Kidney (tissue), 14 donors: Measurements from ENCODE around the gene CERK. TPM values are rescaled to one million over a fixed set of nuclear protein-coding genes. Genes with fewer than 3 reads are reported as not detected.
A peak's percentile ranks its signal among the peaks of the same experiment; 100 is the strongest.

Experiments used
- DNase-seq, 5 donors: peaks; one replicate each; pipeline ENCODE4 v3.0.0-alpha.2; 2013 to 2020
- FAIRE-seq: peaks from 2 replicates; lab custom pipeline; 2012; peaks lifted over from hg19 to GRCh38; lab: Jason Lieb, UNC
- H3K27ac ChIP-seq, 2 donors: one replicate each; pipeline ENCODE4 v1.7.0; 2013; ENCODE audit warnings: low read depth in 2 of 2, low read length in 2 of 2, inconsistent platforms in 1 of 2
- H3K27me3 ChIP-seq: one replicate; pipeline ENCODE4 v1.7.1; 2013; ENCODE audit warnings: low read length, inconsistent platforms; ENCODE audit not compliant: control insufficient read depth, insufficient read depth
- H3K36me3 ChIP-seq, 3 donors: one replicate each; pipeline versions ENCODE4 v1.7.0 to v1.7.1; 2013; ENCODE audit warnings: low read length in 3 of 3, control low read depth in 1 of 3, inconsistent platforms in 1 of 3; ENCODE audit not compliant: insufficient read depth in 3 of 3, control insufficient read depth in 2 of 3
- H3K4me1 ChIP-seq, 3 donors: one replicate each; pipeline versions ENCODE4 v1.7.0 to v1.7.1; 2013; ENCODE audit warnings: low read length in 3 of 3, inconsistent platforms in 1 of 3, low read depth in 1 of 3; ENCODE audit not compliant: control insufficient read depth in 2 of 3, insufficient read depth in 2 of 3
- H3K4me3 ChIP-seq, 3 donors: one replicate each; pipeline versions ENCODE4 v1.7.0 to v1.8.1; 2013; ENCODE audit warnings: low read length in 3 of 3, control low read depth in 1 of 3, inconsistent platforms in 1 of 3
- H3K9ac ChIP-seq, 3 donors: one replicate each; pipeline versions ENCODE4 v1.7.0 to v1.7.1; 2013; ENCODE audit warnings: low read length in 3 of 3, control low read depth in 1 of 3, inconsistent platforms in 1 of 3
- H3K9me3 ChIP-seq, 3 donors: one replicate each; pipeline versions ENCODE4 v1.7.0 to v1.7.1; 2013; ENCODE audit warnings: low read length in 3 of 3, control low read depth in 1 of 3, inconsistent platforms in 1 of 3; ENCODE audit not compliant: control insufficient read depth in 2 of 3, insufficient read depth in 1 of 3
- intact Hi-C: fragments of 100-400 bp; cut with DNase I; formaldehyde crosslinking; loops from one replicate; pipeline ENCODE4 v1.11.1; 2022
- polyA plus RNA-seq: library from polyadenylated mRNA; stranded (reverse); fragments of 350-450 nt; fragmentation: Illumina TruSeq; extraction: RNeasy Lipid Tissue Mini Kit (QIAGEN cat#74804); gene quantifications from one replicate; pipeline ENCODE4 v1.2.3, GENCODE V29; 2014; ENCODE audit warnings: low read depth, low replicate concordance; ENCODE audit not compliant: insufficient read depth
- total RNA-seq: library from RNA; stranded (reverse); fragmentation: NEBNext Ultra II Directional; extraction: Animal tissue kit (Norgen Biotek cat#: 25700); gene quantifications from one replicate; pipeline ENCODE4 v1.2.1, GENCODE V29; 2021
- TF ChIP-seq, protein P1 (sequence below): IDR thresholded peaks from 3 replicates; pipeline ENCODE4 v1.5.1; 2012; ENCODE audit warnings: mild to moderate bottlenecking, moderate library complexity, borderline replicate concordance; ENCODE audit not compliant: insufficient read depth; ENCODE audit errors: extremely low read depth
- donor health status: control.
- donor health status: control.
- donor health status: control.
- donor health status: control.
- donor health status: control.
- donor health status: DM: yes; HTN: yes; CAD: no.
- donor health status: Normal renal cell carcinoma (clear cell type).

CERK gene
- total and polyA plus RNA-seq, 2 donors from 2014 or later, result 21.6 to 28.2 TPM

GRCh38 chr22:46723882-46724281 lies 14.2 kb downstream of the CERK start:
- H3K9ac ChIP-seq, result no peak overlapping the region
- intact Hi-C loops, result no loop called here
- H3K9me3 ChIP-seq, result no peaks in the 10 kb centered on the region
- TF ChIP-seq, protein P1, sequence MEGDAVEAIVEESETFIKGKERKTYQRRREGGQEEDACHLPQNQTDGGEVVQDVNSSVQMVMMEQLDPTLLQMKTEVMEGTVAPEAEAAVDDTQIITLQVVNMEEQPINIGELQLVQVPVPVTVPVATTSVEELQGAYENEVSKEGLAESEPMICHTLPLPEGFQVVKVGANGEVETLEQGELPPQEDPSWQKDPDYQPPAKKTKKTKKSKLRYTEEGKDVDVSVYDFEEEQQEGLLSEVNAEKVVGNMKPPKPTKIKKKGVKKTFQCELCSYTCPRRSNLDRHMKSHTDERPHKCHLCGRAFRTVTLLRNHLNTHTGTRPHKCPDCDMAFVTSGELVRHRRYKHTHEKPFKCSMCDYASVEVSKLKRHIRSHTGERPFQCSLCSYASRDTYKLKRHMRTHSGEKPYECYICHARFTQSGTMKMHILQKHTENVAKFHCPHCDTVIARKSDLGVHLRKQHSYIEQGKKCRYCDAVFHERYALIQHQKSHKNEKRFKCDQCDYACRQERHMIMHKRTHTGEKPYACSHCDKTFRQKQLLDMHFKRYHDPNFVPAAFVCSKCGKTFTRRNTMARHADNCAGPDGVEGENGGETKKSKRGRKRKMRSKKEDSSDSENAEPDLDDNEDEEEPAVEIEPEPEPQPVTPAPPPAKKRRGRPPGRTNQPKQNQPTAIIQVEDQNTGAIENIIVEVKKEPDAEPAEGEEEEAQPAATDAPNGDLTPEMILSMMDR, result no peak
- no peaks in the 10 kb centered on the region for H3K27me3 ChIP-seq
- no peak for DNase-seq
- FAIRE-seq, result no peak
- H3K4me3 ChIP-seq, result no peak overlapping the region
- peaks cover 6 to 14% (median 11%) of the 10 kb centered on the region in 3 donors for H3K36me3 ChIP-seq
- H3K27ac ChIP-seq, result no peak overlapping the region
- H3K4me1 ChIP-seq, result peaks cover 0 to 25% (median 16%) of the 10 kb centered on the region in 3 donors

DNA sequence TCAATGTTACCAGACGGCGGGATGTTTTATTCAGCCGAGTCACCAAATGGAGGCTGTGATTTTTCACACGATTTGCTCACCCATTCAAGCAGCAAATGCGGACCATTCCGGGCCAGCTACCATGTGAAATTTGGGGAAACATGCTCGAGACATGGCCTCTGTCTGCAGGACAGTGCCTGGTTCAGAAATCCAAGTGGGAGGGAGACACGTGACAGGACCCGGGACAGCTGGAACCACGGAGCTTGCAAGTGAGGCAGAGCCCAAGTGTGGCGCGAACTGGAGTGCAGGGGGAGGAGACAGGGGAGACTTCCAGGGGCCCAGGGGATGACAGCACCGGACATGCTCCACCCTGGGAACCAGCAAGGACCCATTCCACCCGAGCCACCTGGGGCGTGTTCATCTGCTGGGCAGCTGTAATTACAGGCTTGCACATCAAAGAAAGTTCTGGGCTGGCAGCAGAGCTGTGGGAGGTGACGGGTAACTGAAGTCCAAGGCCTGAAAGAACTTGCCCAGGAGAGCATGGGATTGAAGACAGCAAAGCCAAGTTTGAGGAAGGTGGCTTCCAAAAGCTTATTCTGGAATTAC lies 16.5 kb downstream of the CERK start:
- peaks cover 0 to 8% (median 6%) of the 10 kb centered on the region in 3 donors for H3K4me1 ChIP-seq
- H3K4me3 ChIP-seq, result no peak overlapping the region
- no peaks in the 10 kb centered on the region for H3K27me3 ChIP-seq
- H3K27ac ChIP-seq, result no peak overlapping the region
- no peaks in the 10 kb centered on the region for H3K9me3 ChIP-seq
- intact Hi-C loops, result no loop called here
- DNase-seq, result peak in 3 of 5 donors; percentile 51 to 68 (median 67)
- no peak overlapping the region for H3K9ac ChIP-seq
- no peak for FAIRE-seq
- peaks cover 11 to 27% (median 21%) of the 10 kb centered on the region in 3 donors for H3K36me3 ChIP-seq
- TF ChIP-seq, protein P1, result no peak

DNA sequence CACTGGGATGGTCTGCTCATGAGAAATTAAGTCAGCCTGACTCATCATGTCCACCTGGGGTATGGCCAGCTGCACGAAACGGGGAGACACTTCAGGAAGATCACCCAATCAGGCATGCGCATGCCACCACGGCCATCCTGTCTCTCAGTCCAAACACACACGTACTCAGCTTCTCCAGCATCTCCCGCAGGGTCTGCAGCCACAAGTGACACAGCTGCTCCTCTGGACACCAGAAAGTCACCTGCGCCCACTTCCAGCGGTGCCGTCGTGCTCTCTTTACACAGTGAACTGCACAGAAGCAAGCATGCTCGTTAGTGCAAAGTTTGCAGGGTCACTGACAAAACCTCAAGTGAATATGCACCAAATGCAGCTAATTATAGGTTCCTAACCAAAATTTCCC lies 18.1 kb downstream of the CERK start:
- TF ChIP-seq, protein P1, result no peak
- DNase-seq, result no peak
- H3K36me3 ChIP-seq, result peaks cover 11 to 27% (median 21%) of the 10 kb centered on the region in 3 donors
- H3K4me1 ChIP-seq, result no peaks in the 10 kb centered on the region
- no peaks in the 10 kb centered on the region for H3K9me3 ChIP-seq
- H3K27ac ChIP-seq, result no peak overlapping the region
- FAIRE-seq, result no peak
- no peak overlapping the region for H3K4me3 ChIP-seq
- H3K9ac ChIP-seq, result no peak overlapping the region
- intact Hi-C loops, result no loop called here
- H3K27me3 ChIP-seq, result no peaks in the 10 kb centered on the region
